NCI-H187 (cell line): ENCODE results near the gene SRD5A3.
"Not testable (repeated sequence)": the region's sequence is repeated elsewhere in the genome, so short reads cannot be mapped to it uniquely, and the experiment has no call there.

Source experiments
- DNase-seq, 2 experiments: peaks; one replicate each; lab custom pipeline; 2025; lab: John Stamatoyannopoulos, UW

The SRD5A3 gene

GRCh38 chr4:55346851-55347255, 811 bp downstream of the SRD5A3 start:
- DNase-seq, result no peak

GRCh38 chr4:55347610-55348228, 1.7 kb downstream of the SRD5A3 start:
- DNase-seq, result no peak

GRCh38 chr4:55348466-55348865, 2.4 kb downstream of the SRD5A3 start:
- no peak for DNase-seq

- DNase-seq, result not testable (repeated sequence)
Measured at GRCh38 chr4:55350870-55351269, 4.8 kb downstream of the SRD5A3 start.

- no peak for DNase-seq
Measured at GRCh38 chr4:55351824-55352223, 5.8 kb downstream of the SRD5A3 start.

- no peak for DNase-seq
Measured at GRCh38 chr4:55352726-55353125, 6.7 kb downstream of the SRD5A3 start.

- DNase-seq, result not testable (repeated sequence)
Measured at GRCh38 chr4:55353228-55353747, 7.2 kb downstream of the SRD5A3 start.

- DNase-seq, result no peak
Measured at GRCh38 chr4:55354648-55355047, 8.6 kb downstream of the SRD5A3 start.

GRCh38 chr4:55355555-55355954, 9.5 kb downstream of the SRD5A3 start:
- peak in 1 of 2 experiments; percentile 9 for DNase-seq

- DNase-seq, result no peak
Measured at GRCh38 chr4:55356991-55357461, 11.0 kb downstream of the SRD5A3 start.

- DNase-seq, result no peak
Measured at GRCh38 chr4:55358246-55358645, 12.2 kb downstream of the SRD5A3 start.

- DNase-seq, result no peak
Measured at GRCh38 chr4:55358668-55359067, 12.6 kb downstream of the SRD5A3 start.

GRCh38 chr4:55359397-55359916, 13.4 kb downstream of the SRD5A3 start:
- DNase-seq, result no peak

GRCh38 chr4:55362938-55363337, 16.9 kb downstream of the SRD5A3 start:
- not testable (repeated sequence) for DNase-seq

GRCh38 chr4:55363691-55364351, 17.8 kb downstream of the SRD5A3 start:
- no peak for DNase-seq

- DNase-seq, result no peak
Measured at GRCh38 chr4:55364691-55365344, 18.8 kb downstream of the SRD5A3 start.

GRCh38 chr4:55365345-55365728, 19.3 kb downstream of the SRD5A3 start:
- DNase-seq, result no peak

- DNase-seq, result no peak
Measured at GRCh38 chr4:55366621-55367020, 20.6 kb downstream of the SRD5A3 start.

- no peak for DNase-seq
Measured at GRCh38 chr4:55367084-55367722, 21.2 kb downstream of the SRD5A3 start.

- no peak for DNase-seq
Measured at GRCh38 chr4:55369968-55370367, 23.9 kb downstream of the SRD5A3 start.

GRCh38 chr4:55372259-55372658, 26.2 kb downstream of the SRD5A3 start:
- no peak for DNase-seq

- DNase-seq, result no peak
Measured at GRCh38 chr4:55373461-55373860, 27.4 kb downstream of the SRD5A3 start.
